NB4 (cell line): ENCODE results near the gene LRRC2.

Experiments
- CTCF ChIP-seq: IDR thresholded peaks from one replicate; pipeline ENCODE4 v1.5.1; 2012; ENCODE audit warnings: low read depth, low read length
- POLR2A ChIP-seq: IDR thresholded peaks from 2 replicates; pipeline ENCODE4 v1.6.1; 2011; ENCODE audit warnings: mild to moderate bottlenecking; ENCODE audit not compliant: insufficient read length; ENCODE audit errors: extremely low read depth

GRCh38 chr3:46540550-46540949, 25.6 kb downstream of the LRRC2 start:
- TF ChIP-seq POLR2A (no peak), CTCF (no peak)
